Ishikawa (cell line): Measurements from ENCODE around the gene PHF2.

Experiments
- CEBPB ChIP-seq: IDR thresholded peaks from 2 replicates; pipeline ENCODE4 v1.6.1; 2012
- CREB1 ChIP-seq: IDR thresholded peaks from 2 replicates; pipeline ENCODE4 v1.6.1; 2012; ENCODE audit warnings: low read depth
- EGR1 ChIP-seq: IDR thresholded peaks from 2 replicates; pipeline ENCODE4 v1.6.1; 2012
- EP300 ChIP-seq: IDR thresholded peaks from 2 replicates; pipeline ENCODE4 v1.6.1; 2012; ENCODE audit warnings: borderline replicate concordance
- FOXM1 ChIP-seq: IDR thresholded peaks from 2 replicates; pipeline ENCODE4 v1.6.1; 2012; ENCODE audit warnings: low read depth, borderline replicate concordance
- MAX ChIP-seq: IDR thresholded peaks from 2 replicates; pipeline ENCODE4 v1.6.1; 2012
- NFIC ChIP-seq: IDR thresholded peaks from 2 replicates; pipeline ENCODE4 v1.6.1; 2012
- RAD21 ChIP-seq: IDR thresholded peaks from 2 replicates; pipeline ENCODE4 v1.6.1; 2012; ENCODE audit warnings: low read depth
- REST ChIP-seq: IDR thresholded peaks from 2 replicates; pipeline ENCODE4 v1.6.1; 2012; ENCODE audit warnings: low read depth, mild to moderate bottlenecking
- TAF1 ChIP-seq: IDR thresholded peaks from 2 replicates; pipeline ENCODE4 v1.6.1; 2012; ENCODE audit warnings: low read depth, mild to moderate bottlenecking
- TCF12 ChIP-seq: IDR thresholded peaks from 2 replicates; pipeline ENCODE4 v1.6.1; 2012; ENCODE audit warnings: low read depth
- TEAD4 ChIP-seq: IDR thresholded peaks from 2 replicates; pipeline ENCODE4 v1.6.1; 2012
- USF1 ChIP-seq: IDR thresholded peaks from 2 replicates; pipeline ENCODE4 v1.6.1; 2012
- YY1 ChIP-seq: IDR thresholded peaks from 2 replicates; pipeline ENCODE4 v1.6.1; 2012; ENCODE audit warnings: low read depth
- ZBTB7A ChIP-seq: IDR thresholded peaks from 2 replicates; pipeline ENCODE4 v1.6.1; 2012; ENCODE audit warnings: low read depth

Gene PHF2

GRCh38 chr9:93644397-93645088 lies 68.2 kb downstream of the PHF2 start:
- no peak for TF ChIP-seq NFIC
- TF ChIP-seq CREB1, result no peak
- TF ChIP-seq TCF12, result no peak
- no peak for TF ChIP-seq REST
- TF ChIP-seq EGR1, result no peak
- TF ChIP-seq FOXM1, result no peak
- no peak for TF ChIP-seq TAF1
- no peak for TF ChIP-seq CEBPB
- no peak for TF ChIP-seq RAD21
- no peak for TF ChIP-seq MAX
- TF ChIP-seq TEAD4, result no peak
- no peak for TF ChIP-seq EP300
- no peak for TF ChIP-seq ZBTB7A
- TF ChIP-seq YY1, result no peak
- TF ChIP-seq USF1, result no peak

- TF ChIP-seq ZBTB7A (no peak), USF1 (no peak), EGR1 (no peak)
These were observed 68.9 kb downstream of the PHF2 start for GRCh38 chr9:93645149-93645889.

- TF ChIP-seq TCF12, result no peak
- TF ChIP-seq CEBPB, result no peak
- TF ChIP-seq ZBTB7A, result no peak
- TF ChIP-seq CREB1, result no peak
- no peak for TF ChIP-seq TEAD4
- TF ChIP-seq YY1, result no peak
- TF ChIP-seq EGR1, result no peak
- TF ChIP-seq EP300, result no peak
- no peak for TF ChIP-seq NFIC
These were observed 69.7 kb downstream of the PHF2 start for GRCh38 chr9:93645921-93646639.

- TF ChIP-seq EP300, result no peak
- TF ChIP-seq CREB1, result no peak
- no peak for TF ChIP-seq NFIC
- TF ChIP-seq FOXM1, result no peak
- TF ChIP-seq MAX, result no peak
- TF ChIP-seq YY1, result no peak
- TF ChIP-seq TEAD4, result no peak
These were observed 70.3 kb downstream of the PHF2 start for GRCh38 chr9:93646640-93647178.

GRCh38 chr9:93648181-93648580 lies 71.8 kb downstream of the PHF2 start:
- TF ChIP-seq NFIC (no peak), TEAD4 (no peak), TCF12 (no peak), CREB1 (no peak), FOXM1 (no peak), CEBPB (no peak), RAD21 (no peak), EGR1 (no peak), ZBTB7A (no peak), TAF1 (no peak)

GRCh38 chr9:93648836-93649235 lies 72.5 kb downstream of the PHF2 start:
- TF ChIP-seq EP300, result no peak
- no peak for TF ChIP-seq YY1
- no peak for TF ChIP-seq NFIC
- TF ChIP-seq REST, result no peak
- TF ChIP-seq TEAD4, result no peak
- TF ChIP-seq MAX, result no peak
- no peak for TF ChIP-seq RAD21
- no peak for TF ChIP-seq TCF12
- TF ChIP-seq CEBPB, result no peak
- TF ChIP-seq FOXM1, result no peak
- no peak for TF ChIP-seq EGR1
- no peak for TF ChIP-seq USF1
- TF ChIP-seq ZBTB7A, result no peak
- no peak for TF ChIP-seq TAF1
- no peak for TF ChIP-seq CREB1
